Measurements from ENCODE around the gene INTS7.
"Not testable (repeated sequence)": the region's sequence is repeated elsewhere in the genome, so short reads cannot be mapped to it uniquely, and the experiment has no call there.

INTS7 gene

DNA sequence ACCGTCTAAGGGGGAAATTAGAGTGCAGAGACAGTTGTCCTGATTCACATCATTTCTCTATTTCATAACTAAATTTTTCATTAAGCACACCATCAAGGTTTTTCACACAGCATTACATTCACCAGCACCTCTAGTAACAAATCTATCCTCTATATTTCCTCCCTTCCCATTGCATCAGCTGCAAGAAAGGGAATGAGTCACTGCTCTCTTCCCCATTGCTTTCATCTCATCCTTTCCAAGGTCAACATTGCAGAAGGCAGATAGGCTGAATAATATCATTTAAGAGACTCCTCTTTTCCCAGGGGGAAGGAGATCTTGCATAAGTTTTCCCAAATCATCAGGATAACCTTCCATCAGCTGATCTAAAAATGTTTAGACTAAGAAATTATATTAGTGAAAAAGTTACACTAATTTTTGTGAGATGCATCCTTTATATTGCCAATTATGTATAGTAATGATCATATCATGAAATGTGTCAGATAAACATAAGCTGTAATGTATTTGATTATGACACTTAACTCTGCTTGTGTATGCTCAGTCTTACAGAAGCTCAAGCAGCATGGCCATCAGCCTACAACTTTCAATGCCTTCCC, 4.3 kb downstream of the INTS7 start:
- Histone ChIP-seq H3K4me1 (peaks cover 9% of the 10 kb centered on the region), H3K4me3 (ENCODE audit: low read depth, low read length) (no peak overlapping the region), H3K27me3 (no peaks in the 10 kb centered on the region), H3K36me3 (no peaks in the 10 kb centered on the region; the same call in 1 of the 2 replicates), H3K9me3 (no peaks in the 10 kb centered on the region)
- TF ChIP-seq, protein P1, sequence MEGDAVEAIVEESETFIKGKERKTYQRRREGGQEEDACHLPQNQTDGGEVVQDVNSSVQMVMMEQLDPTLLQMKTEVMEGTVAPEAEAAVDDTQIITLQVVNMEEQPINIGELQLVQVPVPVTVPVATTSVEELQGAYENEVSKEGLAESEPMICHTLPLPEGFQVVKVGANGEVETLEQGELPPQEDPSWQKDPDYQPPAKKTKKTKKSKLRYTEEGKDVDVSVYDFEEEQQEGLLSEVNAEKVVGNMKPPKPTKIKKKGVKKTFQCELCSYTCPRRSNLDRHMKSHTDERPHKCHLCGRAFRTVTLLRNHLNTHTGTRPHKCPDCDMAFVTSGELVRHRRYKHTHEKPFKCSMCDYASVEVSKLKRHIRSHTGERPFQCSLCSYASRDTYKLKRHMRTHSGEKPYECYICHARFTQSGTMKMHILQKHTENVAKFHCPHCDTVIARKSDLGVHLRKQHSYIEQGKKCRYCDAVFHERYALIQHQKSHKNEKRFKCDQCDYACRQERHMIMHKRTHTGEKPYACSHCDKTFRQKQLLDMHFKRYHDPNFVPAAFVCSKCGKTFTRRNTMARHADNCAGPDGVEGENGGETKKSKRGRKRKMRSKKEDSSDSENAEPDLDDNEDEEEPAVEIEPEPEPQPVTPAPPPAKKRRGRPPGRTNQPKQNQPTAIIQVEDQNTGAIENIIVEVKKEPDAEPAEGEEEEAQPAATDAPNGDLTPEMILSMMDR (IDR thresholded peaks at IDR 0.05; ENCODE audit: low read depth, low read length): no peak
- DNase-seq: no peak

DNA sequence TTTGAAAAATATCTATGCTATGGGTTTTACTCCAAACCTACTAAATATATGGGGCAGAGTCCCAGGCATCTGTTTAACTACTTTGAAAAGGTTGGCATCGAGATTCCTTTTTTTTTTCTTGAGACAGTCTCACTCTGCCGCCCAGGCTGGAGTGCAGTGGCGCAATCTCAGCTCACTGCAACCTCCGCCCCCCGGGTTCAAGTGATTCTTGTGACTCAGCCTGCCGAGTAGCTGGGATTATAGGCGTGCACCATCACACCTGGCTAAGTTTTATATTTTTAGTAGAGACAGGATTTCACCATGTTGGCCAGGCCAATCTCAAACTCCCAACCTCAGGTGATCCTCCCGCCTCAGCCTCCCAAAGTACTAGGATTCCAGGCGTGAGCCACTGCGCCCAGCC, 7.6 kb downstream of the INTS7 start:
- not testable (repeated sequence) for DNase-seq; H3K27me3 ChIP-seq; H3K4me1 ChIP-seq; H3K9me3 ChIP-seq; H3K4me3 ChIP-seq (ENCODE audit: low read depth, low read length)
- peaks cover 19% of the 10 kb centered on the region for H3K36me3 ChIP-seq

DNA sequence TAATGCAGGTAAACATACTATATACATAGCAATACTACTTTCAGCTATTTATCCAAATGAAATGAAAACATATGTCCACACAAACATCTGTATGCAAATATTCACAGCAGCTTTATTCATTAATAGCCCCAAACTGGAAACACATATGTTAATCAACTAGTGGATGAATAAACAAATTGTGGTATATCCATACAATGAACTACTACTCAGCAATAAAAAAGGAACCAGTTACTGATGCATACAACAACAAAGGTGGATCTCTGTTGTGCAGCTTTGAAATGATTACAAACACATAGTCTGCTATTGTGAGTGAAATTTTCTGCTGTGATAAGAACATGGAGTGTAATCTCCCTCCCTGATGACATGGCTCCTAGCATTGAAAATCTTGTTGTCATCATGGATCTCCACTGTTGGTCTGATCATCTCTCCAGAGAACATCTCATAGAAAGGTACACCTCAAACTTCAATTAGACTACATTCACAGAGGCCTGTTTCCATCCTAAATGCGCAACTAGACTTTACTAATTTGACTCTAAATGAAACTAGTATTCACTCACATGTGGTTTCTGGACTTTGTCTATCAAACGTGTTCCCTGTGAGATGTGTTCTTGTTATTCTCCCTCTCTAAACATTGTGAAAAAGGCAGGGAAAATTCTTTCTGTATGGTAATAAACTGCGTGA, 10.7 kb downstream of the INTS7 start:
- Histone ChIP-seq H3K36me3 (peaks cover 23% of the 10 kb centered on the region), H3K4me3 (ENCODE audit: low read depth, low read length) (no peak overlapping the region), H3K27me3 (no peaks in the 10 kb centered on the region), H3K4me1 (no peaks in the 10 kb centered on the region), H3K9me3 (no peaks in the 10 kb centered on the region; the same call in 1 of the 2 replicates)
- TF ChIP-seq, protein P1 (IDR thresholded peaks at IDR 0.05; ENCODE audit: low read depth, low read length): no peak
- no peak for DNase-seq

DNA sequence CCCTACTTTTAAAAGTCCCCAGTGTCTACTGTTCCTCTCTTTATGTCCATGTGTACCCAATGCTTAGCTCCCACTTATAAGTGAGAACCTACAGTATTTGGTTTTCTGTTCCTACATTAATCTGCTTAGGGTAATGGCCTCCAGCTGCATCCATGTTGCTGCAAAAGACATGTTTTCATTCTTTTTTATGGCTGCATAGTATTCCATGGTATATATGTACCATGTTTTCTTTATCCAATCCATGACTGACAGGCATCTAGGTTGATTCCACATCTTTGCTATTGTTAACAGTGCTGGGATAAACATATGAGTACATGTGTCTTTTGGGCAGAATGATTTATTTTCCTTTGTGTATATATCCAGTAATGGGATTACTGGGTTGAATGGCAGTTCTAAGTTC, 12.4 kb downstream of the INTS7 start:
- not testable (repeated sequence) for H3K9me3 ChIP-seq; DNase-seq; H3K4me3 ChIP-seq (ENCODE audit: low read depth, low read length); H3K27me3 ChIP-seq; H3K4me1 ChIP-seq
- H3K36me3 ChIP-seq: peaks cover 23% of the 10 kb centered on the region

DNA sequence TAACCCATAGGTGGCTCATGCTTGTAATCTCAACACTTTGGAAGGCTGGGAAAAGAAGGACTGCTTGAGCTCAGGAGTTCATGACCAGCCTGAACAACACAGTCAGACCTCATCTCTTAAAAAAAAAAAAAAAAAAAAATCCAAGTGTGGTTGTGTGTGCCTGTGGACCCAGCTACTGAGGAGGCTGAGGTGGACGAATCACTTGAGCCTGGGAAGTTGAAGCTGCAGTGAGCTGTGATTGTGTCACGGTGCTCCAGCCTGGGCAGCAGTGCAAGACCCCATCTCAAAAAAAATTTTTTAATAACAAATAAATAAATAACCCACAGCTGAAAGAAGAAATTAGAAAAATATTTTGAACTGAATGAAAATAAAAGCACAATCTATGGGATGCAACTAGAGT, 13.8 kb downstream of the INTS7 start:
- H3K9me3 ChIP-seq: no peaks in the 10 kb centered on the region; the same call in 1 of the 2 replicates
- H3K36me3 ChIP-seq: peaks cover 24% of the 10 kb centered on the region
- no peak for DNase-seq
- H3K4me3 ChIP-seq (ENCODE audit: low read depth, low read length): no peak overlapping the region
- no peaks in the 10 kb centered on the region for H3K4me1 ChIP-seq
- TF ChIP-seq, protein P1 (IDR thresholded peaks at IDR 0.05; ENCODE audit: low read depth, low read length): no peak
- no peaks in the 10 kb centered on the region for H3K27me3 ChIP-seq

DNA sequence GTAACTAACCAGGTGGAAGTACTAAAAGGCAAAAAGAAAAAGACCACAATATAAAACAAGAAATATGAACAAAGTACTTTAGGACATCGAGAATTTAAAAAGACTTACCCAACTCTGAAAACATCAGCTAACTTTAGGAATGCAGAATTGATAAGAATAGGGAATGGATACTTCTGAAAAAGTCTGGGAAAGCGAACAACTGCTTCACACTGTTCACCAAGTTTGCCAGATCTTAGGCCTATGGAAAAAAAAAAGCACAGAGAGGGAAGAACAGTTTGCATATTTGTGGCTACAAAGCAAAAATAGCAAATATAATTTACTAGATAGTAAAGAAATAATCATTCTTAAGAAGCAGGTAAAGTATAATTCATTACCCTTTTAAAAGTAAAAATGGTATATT, 14.4 kb downstream of the INTS7 start:
- no peak overlapping the region for H3K4me3 ChIP-seq (ENCODE audit: low read depth, low read length)
- DNase-seq: no peak

DNA sequence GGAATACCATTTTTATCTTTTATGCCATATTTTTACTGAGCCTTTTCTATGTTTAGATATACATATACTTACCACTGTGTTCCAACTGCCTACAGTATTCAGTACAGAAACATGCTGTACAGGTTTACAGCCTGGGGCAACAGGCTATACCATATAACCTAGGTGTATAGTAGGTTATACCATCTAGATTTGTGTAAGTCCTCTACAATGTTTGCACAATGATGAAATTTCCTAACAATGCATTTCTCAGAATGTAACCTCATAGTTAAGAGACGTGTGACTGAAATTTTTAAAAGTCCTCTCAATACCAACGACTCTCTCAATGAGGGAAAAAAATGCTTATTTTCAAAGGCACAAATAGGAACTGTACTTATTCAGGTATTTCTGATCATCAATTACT, 21.7 kb downstream of the INTS7 start:
- Histone ChIP-seq H3K27me3 (no peaks in the 10 kb centered on the region), H3K4me1 (no peaks in the 10 kb centered on the region), H3K4me3 (ENCODE audit: low read depth, low read length) (no peak overlapping the region), H3K36me3 (peaks cover 23% of the 10 kb centered on the region), H3K9me3 (no peaks in the 10 kb centered on the region)
- TF ChIP-seq, protein P1 (IDR thresholded peaks at IDR 0.05; ENCODE audit: low read depth, low read length): no peak
- no peak for DNase-seq

More for the DNA sequence above, 14.4 kb downstream of the INTS7 start:
- Histone ChIP-seq H3K9me3 (no peaks in the 10 kb centered on the region; the same call in 1 of the 2 replicates), H3K27me3 (no peaks in the 10 kb centered on the region), H3K4me1 (no peaks in the 10 kb centered on the region), H3K36me3 (peaks cover 30% of the 10 kb centered on the region)
- TF ChIP-seq, protein P1 (IDR thresholded peaks at IDR 0.05; ENCODE audit: low read depth, low read length): no peak

Data from BE2C (cell line).